Sigmoid colon (tissue), 7 donors: ENCODE results near the gene COX4I1. TPM values are rescaled to one million over a fixed set of nuclear protein-coding genes. Genes with fewer than 3 reads are reported as not detected.

Experiments used
- DNase-seq: peaks from one replicate; pipeline ENCODE4 v3.0.0-alpha.2; 2019
- H3K27ac ChIP-seq, 4 donors: fragments of 200-600 bp; sonication (generic); one replicate each; pipeline ENCODE4 v1.5.1; 2016 to 2019; ENCODE audit warnings: mild to moderate bottlenecking in 1 of 4
- H3K27me3 ChIP-seq, 3 donors: fragments of 200-600 bp; sonication (generic); one replicate each; pipeline ENCODE4 v1.5.1; 2019; ENCODE audit warnings: mild to moderate bottlenecking in 1 of 3
- H3K36me3 ChIP-seq, 4 donors: fragments of 200-600 bp; sonication (generic); one replicate each; pipeline ENCODE4 v1.5.1; 2016 to 2019
- H3K4me1 ChIP-seq, 4 donors: fragments of 200-600 bp; sonication (generic); one replicate each; pipeline ENCODE4 v1.5.1; 2017 to 2019
- H3K4me3 ChIP-seq, 4 donors: fragments of 200-600 bp; sonication (generic); one replicate each; pipeline ENCODE4 v1.5.1; 2017 to 2019; ENCODE audit warnings: mild to moderate bottlenecking in 2 of 4, moderate library complexity in 1 of 4
- H3K9me3 ChIP-seq, 4 donors: fragments of 200-600 bp in 3 of 4; sonication (generic) in 3 of 4; one replicate each; pipeline versions ENCODE4 v1.5.1 to v1.6.1; 2013 to 2019
- CTCF ChIP-seq, 4 experiments: fragments of 450-650 bp in 3 of 4; fragments of 200-600 bp in 1 of 4; IDR thresholded peaks; one replicate each; pipeline ENCODE4 v1.5.1; 2016 to 2019; ENCODE audit warnings: antibody characterized with exemption in 4 of 4, mild to moderate bottlenecking in 3 of 4, moderate library complexity in 2 of 4
- EP300 ChIP-seq, 4 donors: sonication (generic); formaldehyde crosslinking; IDR thresholded peaks; one replicate each; pipeline ENCODE4 v1.6.1; 2017; ENCODE audit warnings: antibody characterized with exemption in 4 of 4
- POLR2A ChIP-seq, 2 donors: fragments of 450-650 bp; IDR thresholded peaks; one replicate each; pipeline ENCODE4 v1.6.1; 2016; ENCODE audit warnings: antibody characterized with exemption in 2 of 2, mild to moderate bottlenecking in 2 of 2, moderate library complexity in 2 of 2
- POLR2AphosphoS5 ChIP-seq, 4 donors: sonication (generic); formaldehyde crosslinking; IDR thresholded peaks; one replicate each; pipeline ENCODE4 v1.6.1; 2017; ENCODE audit warnings: antibody characterized with exemption in 4 of 4
- WGBS, 2 donors: extraction: QIAGEN DNeasy Blood & Tissue Kit; methylation state at CpG; one replicate each; pipeline ENCODE4 v1.1.7; 2013; 5-methylcytosine and 5-hydroxymethylcytosine counted together
- intact Hi-C: fragments of 100-400 bp; cut with DNase I; formaldehyde crosslinking; loops from one replicate; pipeline ENCODE4 v1.15.1; 2023
- polyA plus RNA-seq, 3 donors: library from polyadenylated mRNA; stranded (reverse); fragments of 200-250 nt; gene quantifications; one replicate each; pipeline ENCODE4 v1.2.3, GENCODE V29; 2013
- total RNA-seq, 4 donors: library from RNA; depleted of rRNA; stranded (reverse); fragments of >200 nt; gene quantifications; one replicate each; pipeline ENCODE4 v1.1.0, GENCODE V29; 2016
- donor health status: healthy with polysubstance abuse.
- donor health status: Bipolar disorder and iron deficiency.
- donor health status: healthy.

The COX4I1 gene
- total and polyA plus RNA-seq, 7 donors: 700 to 1,922 (median 868) TPM

- TF ChIP-seq POLR2AphosphoS5 (IDR thresholded peaks at IDR 0.05): no peak
- TF ChIP-seq POLR2A (IDR thresholded peaks at IDR 0.05): no peak
- TF ChIP-seq CTCF (IDR thresholded peaks at IDR 0.05): no peak
- TF ChIP-seq EP300 (IDR thresholded peaks at IDR 0.05): no peak
- no peaks in the 10 kb centered on the region for H3K9me3 ChIP-seq
- no peaks in the 10 kb centered on the region for H3K27me3 ChIP-seq
- H3K4me1 ChIP-seq: peaks cover 0 to 21% (median 13%) of the 10 kb centered on the region in 4 donors
- no peak for DNase-seq
- intact Hi-C loops: loop anchor here (5.0 kb wide), 1 partner anchor 42 kb away; the partner anchor contains the start of gene C16orf74
- WGBS, 2 donors: 88 to 91% methylated on average over 8 of the region's 8 CpGs
- no peak overlapping the region for H3K4me3 ChIP-seq
- H3K36me3 ChIP-seq: peaks cover 0 to 50% (median 10%) of the 10 kb centered on the region in 4 donors
- no peak overlapping the region for H3K27ac ChIP-seq
These were observed 4.8 kb upstream of the COX4I1 start for GRCh38 chr16:85794696-85795095.

GRCh38 chr16:85796152-85796551 is 3.3 kb upstream of the COX4I1 start:
- 92 to 95% methylated on average over 6 of the region's 6 CpGs for WGBS, 2 donors
- Histone ChIP-seq H3K27me3 (no peaks in the 10 kb centered on the region), H3K4me3 (no peak overlapping the region), H3K4me1 (peaks cover 0 to 33% (median 22%) of the 10 kb centered on the region in 4 donors), H3K27ac (no peak overlapping the region), H3K36me3 (peaks cover 0 to 51% (median 10%) of the 10 kb centered on the region in 4 donors), H3K9me3 (no peaks in the 10 kb centered on the region)
- no peak for DNase-seq
- TF ChIP-seq EP300 (IDR thresholded peaks at IDR 0.05) (no peak), POLR2A (IDR thresholded peaks at IDR 0.05) (no peak), POLR2AphosphoS5 (IDR thresholded peaks at IDR 0.05) (no peak), CTCF (IDR thresholded peaks at IDR 0.05) (no peak)
- intact Hi-C loops: loop anchor here (5.0 kb wide), 1 partner anchor 44 kb away; the partner anchor contains the start of gene C16orf74

GRCh38 chr16:85796599-85796998 is 2.9 kb upstream of the COX4I1 start:
- TF ChIP-seq POLR2AphosphoS5 (IDR thresholded peaks at IDR 0.05) (no peak), CTCF (IDR thresholded peaks at IDR 0.05) (no peak), POLR2A (IDR thresholded peaks at IDR 0.05) (no peak), EP300 (IDR thresholded peaks at IDR 0.05) (no peak)

GRCh38 chr16:85798283-85798776 is 1.2 kb upstream of the COX4I1 start:
- Histone ChIP-seq H3K36me3 (peaks cover 8 to 58% (median 21%) of the 10 kb centered on the region in 4 donors), H3K4me3 (peak overlapping the region; percentile 76 to 100 (median 97)), H3K9me3 (no peaks in the 10 kb centered on the region), H3K27ac (peak overlapping the region in 2 of 4 donors; percentile 88 to 99), H3K4me1 (peaks cover 0 to 39% (median 29%) of the 10 kb centered on the region in 4 donors), H3K27me3 (no peaks in the 10 kb centered on the region)
- WGBS, 2 donors: 7 to 23% methylated on average over 17 of the region's 17 CpGs
- TF ChIP-seq POLR2AphosphoS5 (IDR thresholded peaks at IDR 0.05) (no peak), POLR2A (IDR thresholded peaks at IDR 0.05) (no peak), EP300 (IDR thresholded peaks at IDR 0.05) (no peak)
- intact Hi-C loops: loop anchor here (5.0 kb wide), 1 partner anchor 46 kb away; the partner anchor contains the start of gene C16orf74
- no peak for DNase-seq

More at GRCh38 chr16:85796599-85796998, 2.9 kb upstream of the COX4I1 start:
- Histone ChIP-seq H3K4me3 (no peak overlapping the region), H3K27me3 (no peaks in the 10 kb centered on the region), H3K4me1 (peaks cover 0 to 37% (median 26%) of the 10 kb centered on the region in 4 donors), H3K9me3 (no peaks in the 10 kb centered on the region), H3K27ac (no peak overlapping the region), H3K36me3 (peaks cover 0 to 55% (median 11%) of the 10 kb centered on the region in 4 donors)
- intact Hi-C loops: loop anchor here (5.0 kb wide), 1 partner anchor 44 kb away; the partner anchor contains the start of gene C16orf74
- 94 to 95% methylated on average over 7 of the region's 7 CpGs for WGBS, 2 donors
- no peak for DNase-seq

- Histone ChIP-seq H3K9me3 (no peaks in the 10 kb centered on the region), H3K27me3 (no peaks in the 10 kb centered on the region), H3K4me3 (peak overlapping the region; percentile 76 to 100 (median 97)), H3K36me3 (peaks cover 9 to 58% (median 25%) of the 10 kb centered on the region in 4 donors), H3K27ac (peak overlapping the region; percentile 88 to 99 (median 94)), H3K4me1 (peaks cover 0 to 39% (median 29%) of the 10 kb centered on the region in 4 donors)
- no peak for DNase-seq
- TF ChIP-seq POLR2AphosphoS5 (IDR thresholded peaks at IDR 0.05) (no peak), EP300 (IDR thresholded peaks at IDR 0.05) (no peak), POLR2A (IDR thresholded peaks at IDR 0.05) (no peak), CTCF (IDR thresholded peaks at IDR 0.05) (no peak)
- WGBS, 2 donors: 0 to 1% methylated on average over 51 of the region's 51 CpGs
- intact Hi-C loops: loop anchor here (5.0 kb wide), 1 partner anchor 47 kb away; the partner anchor contains the start of gene C16orf74
These were observed 496 bp upstream of the COX4I1 start for GRCh38 chr16:85798901-85799496.
